Parathyroid adenoma (tissue), 2 donors: ENCODE measurements around the gene MEIOSIN.
"Not testable (repeated sequence)": the region's sequence is repeated elsewhere in the genome, so short reads cannot be mapped to it uniquely, and the experiment has no call there.

ENCODE experiments used
- H2AFZ ChIP-seq: fragments of 300-600 bp; sonication (generic); one replicate; pipeline ENCODE4 v1.7.0; 2017; ENCODE audit warnings: antibody characterized with exemption, mild to moderate bottlenecking
- H3K27ac ChIP-seq: fragments of 300-600 bp; sonication (generic); one replicate; pipeline ENCODE4 v1.7.0; 2017
- H3K27me3 ChIP-seq: fragments of 300-600 bp; sonication (generic); one replicate; pipeline ENCODE4 v1.7.0; 2017; ENCODE audit warnings: low read length; ENCODE audit not compliant: control insufficient read depth, insufficient read depth
- H3K36me3 ChIP-seq: fragments of 300-600 bp; sonication (generic); one replicate; pipeline ENCODE4 v1.7.0; 2017; ENCODE audit warnings: low read length; ENCODE audit not compliant: control insufficient read depth, insufficient read depth
- H3K4me1 ChIP-seq: fragments of 300-600 bp; sonication (generic); one replicate; pipeline ENCODE4 v1.7.0; 2017; ENCODE audit warnings: control low read depth
- H3K4me2 ChIP-seq: fragments of 300-600 bp; sonication (generic); one replicate; pipeline ENCODE4 v1.7.0; 2017; ENCODE audit warnings: low read length
- H3K4me3 ChIP-seq: fragments of 300-600 bp; sonication (generic); one replicate; pipeline ENCODE4 v1.7.0; 2017; ENCODE audit warnings: low read depth, low read length
- H3K79me2 ChIP-seq: fragments of 300-600 bp; sonication (generic); one replicate; pipeline ENCODE4 v1.7.0; 2017; ENCODE audit warnings: control low read depth
- H3K9ac ChIP-seq: fragments of 300-600 bp; sonication (generic); one replicate; pipeline ENCODE4 v1.7.0; 2017; ENCODE audit warnings: mild to moderate bottlenecking
- H3K9me3 ChIP-seq: fragments of 300-600 bp; sonication (generic); one replicate; pipeline ENCODE4 v1.7.0; 2017; ENCODE audit warnings: low read length; ENCODE audit not compliant: control insufficient read depth
- TF ChIP-seq, protein P1 (sequence below): fragments of 300-600 bp; sonication (generic); IDR thresholded peaks from one replicate; pipeline ENCODE4 v1.7.0; 2017; ENCODE audit warnings: antibody characterized with exemption, mild to moderate bottlenecking
- donor health status: primary hyperparathyroidism.

The MEIOSIN gene

DNA sequence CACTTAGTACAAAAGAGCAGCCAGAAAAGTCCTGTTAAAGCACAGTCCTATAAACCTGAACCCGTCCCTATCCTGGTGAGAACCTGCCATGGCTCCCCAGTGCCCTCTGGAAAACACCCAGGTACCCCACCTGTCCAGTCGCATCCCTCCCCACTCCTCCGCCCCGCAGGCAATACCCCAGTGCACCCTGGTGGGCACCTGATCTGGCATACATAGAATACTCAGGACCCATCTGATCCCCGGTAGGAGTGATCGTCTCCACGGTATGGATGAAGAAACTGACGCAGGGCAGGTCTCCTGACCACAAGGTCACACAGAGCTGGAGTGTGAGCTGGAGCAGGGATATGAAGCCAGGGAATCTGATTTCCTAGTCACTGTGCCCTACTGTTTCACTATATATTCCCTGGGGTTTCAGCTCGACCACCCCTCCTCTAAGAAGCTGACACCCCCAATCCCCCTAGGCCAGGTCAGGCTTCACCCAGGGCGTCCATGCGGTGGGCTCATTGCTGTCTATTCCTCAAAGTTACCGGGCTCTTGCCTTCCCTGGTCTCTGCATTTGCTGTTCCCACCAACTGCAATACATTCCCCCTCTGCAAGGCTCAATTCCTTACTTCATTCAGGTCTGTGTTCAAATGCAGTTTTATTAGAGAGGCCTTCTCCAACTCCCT lies 15.1 kb upstream of the MEIOSIN start:
- Histone ChIP-seq H3K4me3 (peak overlapping the region; percentile 86), H3K79me2 (peaks cover 14% of the 10 kb centered on the region), H3K4me1 (peaks cover 13% of the 10 kb centered on the region)

DNA sequence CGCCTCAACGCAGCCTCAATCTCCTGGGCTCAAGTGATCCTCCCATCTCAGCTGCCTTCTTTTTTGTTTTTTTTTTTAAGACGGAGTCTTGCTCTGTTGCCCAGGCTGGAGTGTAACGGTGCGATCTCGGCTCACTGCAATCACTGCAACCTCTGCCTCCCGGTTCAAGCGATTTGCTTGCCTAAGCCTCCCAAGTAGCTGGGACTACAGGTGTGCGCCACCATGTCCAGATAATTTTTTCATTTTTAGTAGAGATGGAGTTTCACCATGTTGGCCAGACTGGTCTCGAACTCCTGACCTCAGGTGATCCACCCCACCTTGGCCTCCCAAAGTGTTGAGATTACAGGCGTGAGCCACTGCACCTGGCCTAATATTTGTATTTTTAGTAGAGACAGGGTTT lies 13.2 kb upstream of the MEIOSIN start:
- H3K36me3 ChIP-seq, H2AFZ ChIP-seq, H3K27ac ChIP-seq, H3K4me3 ChIP-seq, H3K9me3 ChIP-seq, H3K27me3 ChIP-seq, H3K4me2 ChIP-seq, H3K9ac ChIP-seq: not testable (repeated sequence)
- Histone ChIP-seq H3K79me2 (peaks cover 20% of the 10 kb centered on the region), H3K4me1 (peaks cover 13% of the 10 kb centered on the region)

More for the DNA sequence above, 15.1 kb upstream of the MEIOSIN start:
- Histone ChIP-seq H3K27ac (peak overlapping the region; percentile 99), H2AFZ (peak overlapping the region; percentile 68), H3K36me3 (no peaks in the 10 kb centered on the region), H3K9ac (peak overlapping the region; percentile 51), H3K4me2 (peak overlapping the region; percentile 82), H3K9me3 (no peaks in the 10 kb centered on the region), H3K27me3 (no peaks in the 10 kb centered on the region)
- TF ChIP-seq, protein P1, sequence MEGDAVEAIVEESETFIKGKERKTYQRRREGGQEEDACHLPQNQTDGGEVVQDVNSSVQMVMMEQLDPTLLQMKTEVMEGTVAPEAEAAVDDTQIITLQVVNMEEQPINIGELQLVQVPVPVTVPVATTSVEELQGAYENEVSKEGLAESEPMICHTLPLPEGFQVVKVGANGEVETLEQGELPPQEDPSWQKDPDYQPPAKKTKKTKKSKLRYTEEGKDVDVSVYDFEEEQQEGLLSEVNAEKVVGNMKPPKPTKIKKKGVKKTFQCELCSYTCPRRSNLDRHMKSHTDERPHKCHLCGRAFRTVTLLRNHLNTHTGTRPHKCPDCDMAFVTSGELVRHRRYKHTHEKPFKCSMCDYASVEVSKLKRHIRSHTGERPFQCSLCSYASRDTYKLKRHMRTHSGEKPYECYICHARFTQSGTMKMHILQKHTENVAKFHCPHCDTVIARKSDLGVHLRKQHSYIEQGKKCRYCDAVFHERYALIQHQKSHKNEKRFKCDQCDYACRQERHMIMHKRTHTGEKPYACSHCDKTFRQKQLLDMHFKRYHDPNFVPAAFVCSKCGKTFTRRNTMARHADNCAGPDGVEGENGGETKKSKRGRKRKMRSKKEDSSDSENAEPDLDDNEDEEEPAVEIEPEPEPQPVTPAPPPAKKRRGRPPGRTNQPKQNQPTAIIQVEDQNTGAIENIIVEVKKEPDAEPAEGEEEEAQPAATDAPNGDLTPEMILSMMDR, result no peak

- H3K4me3 ChIP-seq, H3K36me3 ChIP-seq: not testable (repeated sequence)
- peaks cover 58% of the 10 kb centered on the region for H3K79me2 ChIP-seq
Measured at GRCh38 chr19:45728683-45729082, 4.6 kb upstream of the MEIOSIN start.

GRCh38 chr19:45729800-45730290 lies 3.4 kb upstream of the MEIOSIN start:
- no peaks in the 10 kb centered on the region for H3K27me3 ChIP-seq
- H3K9me3 ChIP-seq, result no peaks in the 10 kb centered on the region
- no peaks in the 10 kb centered on the region for H3K36me3 ChIP-seq
- peaks cover 55% of the 10 kb centered on the region for H3K79me2 ChIP-seq
- TF ChIP-seq, protein P1, result no peak
- peak overlapping the region; percentile 34 for H3K27ac ChIP-seq
- H3K4me3 ChIP-seq, result peak overlapping the region; percentile 56
- peak overlapping the region; percentile 89 for H2AFZ ChIP-seq
- H3K4me1 ChIP-seq, result peaks cover 6% of the 10 kb centered on the region
- H3K4me2 ChIP-seq, result peak overlapping the region; percentile 82
- H3K9ac ChIP-seq, result no peak overlapping the region

More at GRCh38 chr19:45728683-45729082, 4.6 kb upstream of the MEIOSIN start:
- H3K4me2 ChIP-seq, H3K27ac ChIP-seq, H3K27me3 ChIP-seq, H3K4me1 ChIP-seq, H2AFZ ChIP-seq, H3K9ac ChIP-seq, H3K9me3 ChIP-seq: not testable (repeated sequence)

DNA sequence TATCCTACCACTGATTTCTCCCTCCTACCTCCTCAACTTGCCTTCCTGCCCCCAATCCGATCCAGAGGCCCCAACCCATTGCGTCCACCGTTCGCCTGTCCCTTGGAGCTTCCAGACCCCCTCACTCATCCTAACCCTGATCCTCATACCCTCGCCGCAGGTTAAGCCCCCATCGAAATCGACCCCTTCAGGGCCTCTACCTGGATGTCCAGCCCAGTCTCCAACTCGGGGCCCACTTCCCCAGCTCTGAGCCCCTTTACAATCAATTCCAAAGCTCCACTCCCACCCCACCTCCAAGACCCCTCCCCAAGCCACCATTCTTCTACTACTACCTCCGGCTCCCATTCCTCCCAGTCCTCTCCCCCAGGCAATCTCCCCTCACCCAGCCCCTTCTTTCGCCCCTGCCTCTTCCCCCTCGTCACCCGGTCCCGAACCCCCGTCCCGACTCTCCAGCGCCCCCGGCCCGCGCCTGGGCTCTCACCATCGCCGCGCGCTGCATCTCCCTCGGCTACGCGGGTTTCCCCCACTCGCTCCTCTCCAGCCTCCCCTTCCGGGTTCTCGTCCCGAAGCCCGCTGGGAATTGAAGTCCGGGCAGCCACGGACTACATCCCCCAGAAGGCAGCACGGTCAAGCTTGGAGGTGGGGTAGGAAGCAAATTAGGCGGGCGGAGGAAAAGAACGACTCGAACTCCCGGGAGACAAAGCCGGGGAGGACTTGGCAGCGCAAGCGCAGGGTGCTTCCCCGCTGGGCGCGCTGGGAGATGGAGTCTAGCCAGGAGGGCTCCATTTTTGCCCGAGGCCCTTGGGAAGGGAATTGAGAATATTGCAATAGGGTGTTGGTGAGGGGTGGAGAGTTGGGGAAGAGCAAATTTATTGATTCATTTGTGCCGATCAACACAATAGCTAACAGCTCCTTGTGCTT lies 2.6 kb upstream of the MEIOSIN start, which contains the start of gene FBXO46:
FBXO46 (minus strand) TSS at position 529 of the 921 bp plus-strand sequence. CDS start 17,401 bp downstream, outside the sequence.
- Histone ChIP-seq H3K4me1 (peaks cover 6% of the 10 kb centered on the region), H3K9ac (no peak within 1 kb of the TSS), H3K27me3 (no peaks in the 10 kb centered on the region), H3K27ac (peak within 1 kb of the TSS; percentile 34), H3K36me3 (no peaks in the 10 kb centered on the region), H2AFZ (peak within 1 kb of the TSS; percentile 89), H3K4me2 (peak within 1 kb of the TSS; percentile 82), H3K4me3 (peak within 1 kb of the TSS; percentile 56), H3K9me3 (no peaks in the 10 kb centered on the region), H3K79me2 (peaks cover 47% of the 10 kb centered on the region)
- TF ChIP-seq, protein P1, result peak; percentile 24
